A549 (cell line): ENCODE data around the gene FUOM. TPM values are rescaled to one million over a fixed set of nuclear protein-coding genes. Genes with fewer than 3 reads are reported as not detected.

Experiments
- ATAC-seq, 2 experiments: fragments of 200-7000 bp in 1 of 2; fragments of >200 bp in 1 of 2; cut with Nextera tagmentation in 1 of 2; cut with Tn5 transposase in 1 of 2; 3 replicates each; pipeline versions ENCODE4 v1.8.0 to v1.9.1; 2018 to 2020; ENCODE audit warnings: mild to moderate bottlenecking in 1 of 2, moderate library complexity in 1 of 2
- CTCF ChIA-PET: fragments of 300-600 bp; sonication (Branson Sonifier 250); formaldehyde crosslinking; extraction: SDS; loops from one replicate; lab custom pipeline; 2021; ENCODE audit warnings: antibody characterized with exemption, inconsistent platforms; lab: Yijun Ruan, JAX
- POLR2A ChIA-PET: fragments of 350-600 bp; formaldehyde crosslinking; extraction: SDS; loops from one replicate; lab custom pipeline; 2021; ENCODE audit warnings: antibody characterized with exemption, inconsistent platforms; lab: Yijun Ruan, JAX
- DNase-seq, 2 experiments: peaks; one replicate each; pipeline versions ENCODE4 v3.0.0 to v3.0.0-alpha.2; 2011 to 2016; ENCODE audit warnings: low read depth in 1 of 2, low spot score in 1 of 2
- FAIRE-seq: peaks from 2 replicates; lab custom pipeline; 2011; peaks lifted over from hg19 to GRCh38; lab: Jason Lieb, UNC
- H3K27ac ChIP-seq, 2 experiments: fragments of >200 bp; sonication (Bioruptor Twin); formaldehyde crosslinking; 3 replicates each; pipeline ENCODE4 v1.5.1; 2016 to 2017
- H3K4me1 ChIP-seq: fragments of >200 bp; sonication (Bioruptor Twin); formaldehyde crosslinking; 3 replicates; pipeline ENCODE4 v1.6.1; 2016
- H3K4me2 ChIP-seq: fragments of >200 bp; sonication (Bioruptor Twin); formaldehyde crosslinking; 3 replicates; pipeline ENCODE4 v1.6.1; 2016
- H3K4me3 ChIP-seq: fragments of >200 bp; sonication (Bioruptor Twin); formaldehyde crosslinking; 3 replicates; pipeline ENCODE4 v1.5.1; 2016
- H3K9me3 ChIP-seq: fragments of >200 bp; sonication (Bioruptor Twin); formaldehyde crosslinking; 3 replicates; pipeline ENCODE4 v1.6.1; 2016
- BCL3 ChIP-seq: fragments of >200 bp; sonication (Bioruptor Twin); formaldehyde crosslinking; IDR thresholded peaks from 3 replicates; pipeline ENCODE4 v1.6.1; 2016
- CHD4 ChIP-seq: fragments of 200-600 bp; sonication (generic); IDR thresholded peaks from 2 replicates; pipeline ENCODE4 v1.6.1; 2016; ENCODE audit warnings: antibody characterized with exemption, mild to moderate bottlenecking, borderline replicate concordance
- CTCF ChIP-seq: fragments of >200 bp; sonication (Bioruptor Twin); formaldehyde crosslinking; IDR thresholded peaks from 3 replicates; pipeline ENCODE4 v1.5.1; 2016
- EHMT2 ChIP-seq: fragments of 200-600 bp; sonication (generic); IDR thresholded peaks from 2 replicates; pipeline ENCODE4 v1.6.1; 2016; ENCODE audit warnings: antibody characterized with exemption, low read depth, mild to moderate bottlenecking, moderate library complexity
- EP300 ChIP-seq, 2 experiments: fragments of >200 bp; sonication (Bioruptor Twin); formaldehyde crosslinking; IDR thresholded peaks; 2 replicates in 1 of 2; 3 replicates in 1 of 2; pipeline ENCODE4 v1.6.1; 2016 to 2017
- FOXS1 ChIP-seq: fragments of 250-450 bp; sonication (Bioruptor Pico); IDR thresholded peaks from 2 replicates; pipeline ENCODE4 v1.5.0; 2020; ENCODE audit warnings: mild to moderate bottlenecking, moderate library complexity
- HDAC2 ChIP-seq: fragments of 200-600 bp; sonication (generic); IDR thresholded peaks from 2 replicates; pipeline ENCODE4 v1.6.1; 2016
- HOXA7 ChIP-seq: fragments of 250-450 bp; sonication (Bioruptor Pico); IDR thresholded peaks from 2 replicates; pipeline ENCODE4 v1.5.0; 2020; ENCODE audit warnings: mild to moderate bottlenecking, moderate library complexity
- HOXB13 ChIP-seq: fragments of 250-450 bp; sonication (Bioruptor Pico); IDR thresholded peaks from 2 replicates; pipeline ENCODE4 v1.5.0; 2020; ENCODE audit warnings: low read depth, mild to moderate bottlenecking, moderate library complexity
- JUN ChIP-seq, 2 experiments: fragments of >200 bp; sonication (Bioruptor Twin); formaldehyde crosslinking; IDR thresholded peaks; 2 replicates in 1 of 2; 3 replicates in 1 of 2; pipeline ENCODE4 v1.6.1; 2016 to 2017
- JUNB ChIP-seq: fragments of >200 bp; sonication (Bioruptor Twin); formaldehyde crosslinking; IDR thresholded peaks from 2 replicates; pipeline ENCODE4 v1.6.1; 2016
- KDM1A ChIP-seq: fragments of 200-600 bp; sonication (generic); IDR thresholded peaks from 2 replicates; pipeline ENCODE4 v1.6.1; 2016; ENCODE audit warnings: low read depth, mild to moderate bottlenecking
- KDM5A ChIP-seq: fragments of 200-600 bp; sonication (generic); IDR thresholded peaks from 2 replicates; pipeline ENCODE4 v1.6.1; 2016; ENCODE audit warnings: antibody characterized with exemption, mild to moderate bottlenecking
- MYC ChIP-seq: IDR thresholded peaks from 2 replicates; pipeline ENCODE4 v1.6.1; 2012; ENCODE audit warnings: mild to moderate bottlenecking, inconsistent platforms, low read length, improper control_type of control experiment, borderline replicate concordance
- NFE2L2 ChIP-seq: fragments of 150-350 bp; conservative IDR thresholded peaks from 2 replicates; pipeline ENCODE4 v1.6.1; 2014; ENCODE audit warnings: low read length
- NPAS2 ChIP-seq: fragments of 250-450 bp; sonication (Bioruptor Pico); IDR thresholded peaks from 2 replicates; pipeline ENCODE4 v1.8.0; 2022; ENCODE audit warnings: mild to moderate bottlenecking, moderate library complexity, borderline replicate concordance
- NR3C1 ChIP-seq: fragments of >200 bp; sonication (Bioruptor Twin); formaldehyde crosslinking; IDR thresholded peaks from 3 replicates; pipeline ENCODE4 v1.6.1; 2017
- POLR2AphosphoS2 ChIP-seq: conservative IDR thresholded peaks from 2 replicates; pipeline ENCODE4 v1.6.1; 2012; ENCODE audit warnings: low read length, improper control_type of control experiment, inconsistent platforms
- RARB ChIP-seq: fragments of 250-450 bp; sonication (Bioruptor Pico); IDR thresholded peaks from 2 replicates; pipeline ENCODE4 v1.8.0; 2021; ENCODE audit warnings: mild to moderate bottlenecking, moderate library complexity
- RFX5 ChIP-seq: fragments of 450-650 bp; IDR thresholded peaks from 2 replicates; pipeline ENCODE4 v1.7.1; 2014; ENCODE audit warnings: antibody characterized with exemption, mild to moderate bottlenecking, moderate library complexity
- RNF2 ChIP-seq: fragments of 200-600 bp; sonication (generic); IDR thresholded peaks from 2 replicates; pipeline ENCODE4 v1.6.1; 2016; ENCODE audit warnings: low read depth, mild to moderate bottlenecking, antibody characterized with exemption, moderate library complexity, borderline replicate concordance
- TFCP2L1 ChIP-seq: fragments of 250-450 bp; sonication (Bioruptor Pico); IDR thresholded peaks from 2 replicates; pipeline ENCODE4 v1.5.0; 2021; ENCODE audit warnings: mild to moderate bottlenecking
- ZC3H11A ChIP-seq: fragments of 450-650 bp; IDR thresholded peaks from 2 replicates; pipeline ENCODE4 v1.6.1; 2014; ENCODE audit warnings: antibody characterized with exemption, mild to moderate bottlenecking
- ZFP36 ChIP-seq: fragments of 450-650 bp; IDR thresholded peaks from 2 replicates; pipeline ENCODE4 v1.6.1; 2014; ENCODE audit warnings: borderline replicate concordance; ENCODE audit not compliant: partially characterized antibody
- ZNF302 ChIP-seq: fragments of 250-450 bp; sonication (Bioruptor Pico); IDR thresholded peaks from 2 replicates; pipeline ENCODE4 v1.9.0; 2021; ENCODE audit warnings: inconsistent platforms, mild to moderate bottlenecking, moderate library complexity
- WGBS: methylation state at CpG from one replicate; pipeline ENCODE4 v1.1.6; 2017; ENCODE audit errors: missing lambda C conversion rate; 5-methylcytosine and 5-hydroxymethylcytosine counted together
- polyA plus RNA-seq, 4 experiments: library from polyadenylated mRNA; depleted of rRNA in 3 of 4; stranded (reverse); fragments of >200 nt; fragmentation: RNase III in 1 of 4; extraction: RNeasy Plus Mini Kit Qiagen cat#74134 plus additional on column Dnase treatment in 1 of 4; gene quantifications; 2 replicates in 3 of 4; 3 replicates in 1 of 4; pipeline ENCODE4 v1.2.3, GENCODE V29; 2011 to 2017
- TF ChIP-seq, protein P1 (sequence below): IDR thresholded peaks from 2 replicates; pipeline ENCODE4 v1.6.1; 2012; ENCODE audit warnings: low read depth, borderline replicate concordance
- TF ChIP-seq, protein P2 (sequence below): fragments of >200 bp; sonication (Bioruptor Twin); formaldehyde crosslinking; IDR thresholded peaks from 2 replicates; pipeline ENCODE4 v1.6.1; 2016

The FUOM gene
- polyA plus RNA-seq, 2 of the 4 experiments (the other 2 are of a cell fraction), result 6.8 to 8.1 TPM

- Histone ChIP-seq H3K4me2 (no peak overlapping the region), H3K4me3 (no peak overlapping the region), H3K9me3 (0 out of 3 replicates have a peak, but pooled peaks cover 4% of the 10 kb centered on the region), H3K4me1 (no peaks in the 10 kb centered on the region), H3K27ac (no peak overlapping the region)
- ChIA-PET CTCF (no interaction called here), POLR2A (no interaction called here)
- no peak for TF ChIP-seq TFCP2L1 (CRISPR knock-in tag)
- TF ChIP-seq ZNF302 (CRISPR knock-in tag), result no peak
- TF ChIP-seq KDM1A, result no peak
- TF ChIP-seq, protein P1, sequence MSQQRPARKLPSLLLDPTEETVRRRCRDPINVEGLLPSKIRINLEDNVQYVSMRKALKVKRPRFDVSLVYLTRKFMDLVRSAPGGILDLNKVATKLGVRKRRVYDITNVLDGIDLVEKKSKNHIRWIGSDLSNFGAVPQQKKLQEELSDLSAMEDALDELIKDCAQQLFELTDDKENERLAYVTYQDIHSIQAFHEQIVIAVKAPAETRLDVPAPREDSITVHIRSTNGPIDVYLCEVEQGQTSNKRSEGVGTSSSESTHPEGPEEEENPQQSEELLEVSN, result no peak
- TF ChIP-seq RARB (CRISPR knock-in tag), result no peak
- ATAC-seq, result no peak
- no peak for DNase-seq
- no peak for FAIRE-seq
- WGBS, result 62% methylated on average over 2 of the region's 2 CpGs
Measured at GRCh38 chr10:133405272-133405671, 47.5 kb upstream of the FUOM start.

DNA sequence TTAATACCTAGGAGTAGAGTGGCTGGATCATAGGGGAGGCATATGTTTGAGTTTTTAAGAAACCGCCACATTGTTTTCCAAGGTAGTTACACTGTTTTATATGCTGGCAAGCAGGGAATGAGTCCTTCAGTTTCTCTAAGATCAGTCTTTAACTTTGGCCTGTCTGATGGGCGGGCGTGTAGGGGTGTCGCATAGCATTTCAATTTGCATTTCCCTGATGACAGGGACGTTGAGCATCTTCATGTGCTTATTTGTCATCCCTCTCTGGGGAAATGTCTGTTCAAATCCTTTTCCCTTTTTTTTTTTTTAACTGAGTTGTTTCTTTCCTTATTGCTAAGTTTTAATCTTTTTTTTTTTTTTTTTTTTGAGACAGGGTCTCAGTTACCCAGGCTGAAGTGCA lies 46.0 kb upstream of the FUOM start:
- POLR2A ChIA-PET, result no interaction called here
- WGBS, result 91% methylated on average over 5 of the region's 5 CpGs
- TF ChIP-seq RFX5 (no peak), MYC (no peak), ZC3H11A (no peak), RNF2 (no peak), NR3C1 (no peak), KDM1A (no peak), JUN (IDR thresholded peaks at IDR 0.05) (no peak), CTCF (no peak), FOXS1 (CRISPR knock-in tag) (no peak), HOXB13 (CRISPR knock-in tag) (no peak), EP300 (IDR thresholded peaks at IDR 0.05) (no peak), JUNB (no peak), CHD4 (no peak), HDAC2 (no peak), EHMT2 (no peak)
- TF ChIP-seq, protein P2, sequence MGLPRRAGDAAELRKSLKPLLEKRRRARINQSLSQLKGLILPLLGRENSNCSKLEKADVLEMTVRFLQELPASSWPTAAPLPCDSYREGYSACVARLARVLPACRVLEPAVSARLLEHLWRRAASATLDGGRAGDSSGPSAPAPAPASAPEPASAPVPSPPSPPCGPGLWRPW, result no peak
- Histone ChIP-seq H3K4me2 (no peak overlapping the region), H3K9me3 (no peaks in the 10 kb centered on the region), H3K4me1 (no peaks in the 10 kb centered on the region), H3K4me3 (no peak overlapping the region), H3K27ac (no peak overlapping the region)
- no peak for ATAC-seq
- no peak for DNase-seq
- no peak for FAIRE-seq
- CTCF ChIA-PET, result no interaction called here

- ChIA-PET POLR2A (no interaction called here), CTCF (no interaction called here)
- TF ChIP-seq NFE2L2 (no peak), HDAC2 (no peak), KDM5A (no peak), ZFP36 (no peak), HOXB13 (CRISPR knock-in tag) (no peak), POLR2AphosphoS2 (no peak), BCL3 (no peak), NPAS2 (no peak), HOXA7 (CRISPR knock-in tag) (no peak)
- H3K9me3 ChIP-seq, result no peaks in the 10 kb centered on the region
- 89% methylated on average over 16 of the region's 16 CpGs for WGBS
- ATAC-seq, result no peak
- no peaks in the 10 kb centered on the region for H3K4me1 ChIP-seq
- no peak overlapping the region for H3K4me3 ChIP-seq
- no peak overlapping the region for H3K4me2 ChIP-seq
- no peak for DNase-seq
- FAIRE-seq, result no peak
- no peak overlapping the region for H3K27ac ChIP-seq
Measured at GRCh38 chr10:133403359-133403758, 45.5 kb upstream of the FUOM start.
